Astrocyte (in vitro differentiated cells and primary cell): ENCODE results near the gene KMT2B. TPM values are rescaled to one million over a fixed set of nuclear protein-coding genes. Genes with fewer than 3 reads are reported as not detected.

Source experiments
- DNase-seq: peaks from one replicate; pipeline ENCODE4 v3.0.0-alpha.2; 2010; ENCODE audit warnings: low read depth
- FAIRE-seq: peaks from 2 replicates; lab custom pipeline; 2011; peaks lifted over from hg19 to GRCh38; lab: Jason Lieb, UNC
- H2AFZ ChIP-seq: 2 replicates; pipeline ENCODE4 v1.6.0; 2012; ENCODE audit warnings: low read depth, low read length, inconsistent platforms
- H3K27ac ChIP-seq: 2 replicates; pipeline ENCODE4 v1.5.1; 2011; ENCODE audit warnings: low read depth, low read length, inconsistent platforms
- H3K27me3 ChIP-seq: 2 replicates; pipeline ENCODE4 v1.6.0; 2011; ENCODE audit warnings: low read length, inconsistent platforms; ENCODE audit not compliant: insufficient read depth
- H3K36me3 ChIP-seq: 2 replicates; pipeline ENCODE4 v1.5.1; 2011; ENCODE audit warnings: low read length, inconsistent platforms; ENCODE audit not compliant: insufficient read depth
- H3K4me1 ChIP-seq: 2 replicates; pipeline ENCODE4 v1.5.1; 2011; ENCODE audit warnings: low read length, inconsistent platforms; ENCODE audit not compliant: insufficient read depth
- H3K4me2 ChIP-seq: 2 replicates; pipeline ENCODE4 v1.6.0; 2012; ENCODE audit warnings: low read length, inconsistent platforms
- H3K4me3 ChIP-seq: 2 replicates; pipeline ENCODE4 v1.5.1; 2011; ENCODE audit warnings: low read depth, mild to moderate bottlenecking, low read length, inconsistent platforms; ENCODE audit not compliant: insufficient read depth
- H3K79me2 ChIP-seq: 2 replicates; pipeline ENCODE4 v1.6.0; 2012; ENCODE audit warnings: mild to moderate bottlenecking, low read length, inconsistent platforms; ENCODE audit not compliant: insufficient read depth
- H3K9ac ChIP-seq: 2 replicates; pipeline ENCODE4 v1.6.0; 2012; ENCODE audit warnings: mild to moderate bottlenecking, low read length, inconsistent platforms
- H3K9me3 ChIP-seq: 2 replicates; pipeline ENCODE4 v1.5.1; 2012; ENCODE audit warnings: low read depth, mild to moderate bottlenecking, low read length, inconsistent platforms; ENCODE audit not compliant: insufficient read depth
- H4K20me1 ChIP-seq: 2 replicates; pipeline ENCODE4 v1.6.0; 2012; ENCODE audit warnings: low read length, inconsistent platforms; ENCODE audit not compliant: insufficient read depth
- H3K27ac Mint-ChIP-seq: one replicate; pipeline ENCODE4 v1.8.0; 2021; ENCODE audit warnings: mild to moderate bottlenecking, mixed read lengths; ENCODE audit not compliant: unreplicated experiment
- H3K27me3 Mint-ChIP-seq: one replicate; pipeline ENCODE4 v1.8.0; 2021; ENCODE audit warnings: low read depth, mixed read lengths; ENCODE audit not compliant: unreplicated experiment
- H3K36me3 Mint-ChIP-seq: one replicate; pipeline ENCODE4 v1.8.0; 2021; ENCODE audit warnings: low read depth, mixed read lengths; ENCODE audit not compliant: unreplicated experiment
- H3K4me1 Mint-ChIP-seq: one replicate; pipeline ENCODE4 v1.8.0; 2021; ENCODE audit warnings: low read depth, mixed read lengths; ENCODE audit not compliant: unreplicated experiment
- H3K4me3 Mint-ChIP-seq: one replicate; pipeline ENCODE4 v1.8.0; 2021; ENCODE audit warnings: mild to moderate bottlenecking, moderate library complexity, mixed read lengths; ENCODE audit not compliant: unreplicated experiment
- H3K9me3 Mint-ChIP-seq: one replicate; pipeline ENCODE4 v1.8.0; 2021; ENCODE audit warnings: mild to moderate bottlenecking, mixed read lengths; ENCODE audit not compliant: unreplicated experiment
- CTCF ChIP-seq: IDR thresholded peaks from 2 replicates; pipeline ENCODE4 v1.5.1; 2011; ENCODE audit warnings: low read depth, mild to moderate bottlenecking, inconsistent platforms, low read length, moderate library complexity; ENCODE audit not compliant: insufficient read depth
- EZH2 ChIP-seq: IDR thresholded peaks from 2 replicates; pipeline ENCODE4 v1.6.1; 2012; ENCODE audit warnings: mild to moderate bottlenecking, low read length, inconsistent platforms; ENCODE audit not compliant: insufficient read depth
- total RNA-seq: library from RNA; stranded (reverse); gene quantifications from 2 replicates; pipeline ENCODE4 v1.2.1, GENCODE V29; 2021

Gene KMT2B
- total RNA-seq, 1 donor from 2014 or later, result 28.7 TPM

GRCh38 chr19:35786299-35787160 is 68.7 kb downstream of the KMT2B start:
- no peak for DNase-seq
- FAIRE-seq, result no peak
- no peak overlapping the region for H3K4me2 ChIP-seq
- H3K4me1 ChIP-seq, result no peaks in the 10 kb centered on the region
- H3K4me3 ChIP-seq, result no peak overlapping the region
- Mint-ChIP-seq H3K9me3 (no peaks in the 10 kb centered on the region), H3K27ac (no peak overlapping the region), H3K27me3 (peaks cover 32% of the 10 kb centered on the region), H3K4me3 (no peak overlapping the region), H3K36me3 (peaks cover 7% of the 10 kb centered on the region), H3K4me1 (peaks cover 4% of the 10 kb centered on the region)
- no peaks in the 10 kb centered on the region for H4K20me1 ChIP-seq
- H3K36me3 ChIP-seq, result no peaks in the 10 kb centered on the region
- TF ChIP-seq EZH2, result no peak
- no peak for TF ChIP-seq CTCF
- H3K27ac ChIP-seq, result no peak overlapping the region
- H3K27me3 ChIP-seq, result no peaks in the 10 kb centered on the region
- no peaks in the 10 kb centered on the region for H3K9me3 ChIP-seq
- no peak overlapping the region for H3K9ac ChIP-seq
- H2AFZ ChIP-seq, result no peak overlapping the region
- no peaks in the 10 kb centered on the region for H3K79me2 ChIP-seq

GRCh38 chr19:35787227-35787799 is 69.5 kb downstream of the KMT2B start:
- no peak for FAIRE-seq
- peaks cover 6% of the 10 kb centered on the region for H3K36me3 Mint-ChIP-seq

More at GRCh38 chr19:35787227-35787799, 69.5 kb downstream of the KMT2B start:
- TF ChIP-seq CTCF (no peak), EZH2 (no peak)
- Histone ChIP-seq H3K79me2 (no peaks in the 10 kb centered on the region), H3K9me3 (no peaks in the 10 kb centered on the region), H3K9ac (no peak overlapping the region), H3K27ac (no peak overlapping the region), H2AFZ (no peak overlapping the region), H3K4me3 (no peak overlapping the region), H3K4me2 (no peak overlapping the region), H4K20me1 (no peaks in the 10 kb centered on the region), H3K4me1 (no peaks in the 10 kb centered on the region), H3K36me3 (no peaks in the 10 kb centered on the region), H3K27me3 (no peaks in the 10 kb centered on the region)
- DNase-seq, result no peak
- no peak overlapping the region for H3K27ac Mint-ChIP-seq
- H3K4me1 Mint-ChIP-seq, result peaks cover 4% of the 10 kb centered on the region
- no peaks in the 10 kb centered on the region for H3K9me3 Mint-ChIP-seq
- H3K4me3 Mint-ChIP-seq, result no peak overlapping the region
- H3K27me3 Mint-ChIP-seq, result peaks cover 31% of the 10 kb centered on the region

Other genes starting within 250 kb of the KMT2B start
- gene KRTDAP, start 227.5 kb upstream of the KMT2B start, total RNA-seq, result not detected in 2 replicates
- gene DMKN, start 204.4 kb upstream of the KMT2B start, total RNA-seq, result 50.7 and 56.9 TPM in 2 replicates
- gene SBSN, start 189.7 kb upstream of the KMT2B start, total RNA-seq, result 0.18 and 0.38 TPM in 2 replicates
- gene GAPDHS, start 184.5 kb upstream of the KMT2B start, total RNA-seq, result not detected in 2 replicates
- 68.2 and 69.3 TPM in 2 replicates for gene TMEM147, start 172.4 kb upstream of the KMT2B start, total RNA-seq
- not detected in 2 replicates for gene ATP4A, start 154.3 kb upstream of the KMT2B start, total RNA-seq
- not detected in 2 replicates for gene PMIS2, start 131.8 kb upstream of the KMT2B start, total RNA-seq
- 5.3 and 6.0 TPM in 2 replicates for gene HAUS5, start 105.3 kb upstream of the KMT2B start, total RNA-seq
- 102 and 106 TPM in 2 replicates for gene RBM42, start 89.0 kb upstream of the KMT2B start, total RNA-seq
- 0.45 TPM in 1 of 2 replicates, not detected in the other for gene ETV2, start 76.3 kb upstream of the KMT2B start, total RNA-seq
- gene COX6B1, start 69.7 kb upstream of the KMT2B start, total RNA-seq, result 326 and 344 TPM in 2 replicates
- 0.18 TPM in 1 of 2 replicates, not detected in the other for gene UPK1A, start 51.5 kb upstream of the KMT2B start, total RNA-seq
- not detected in 2 replicates for gene ZBTB32, start 13.4 kb upstream of the KMT2B start, total RNA-seq
- gene IGFLR1, start 24.4 kb downstream of the KMT2B start, total RNA-seq, result 2.0 and 2.4 TPM in 2 replicates
- gene U2AF1L4, start 27.4 kb downstream of the KMT2B start, total RNA-seq, result 15.7 and 16.6 TPM in 2 replicates
- 97.5 and 100 TPM in 2 replicates for gene PSENEN, start 27.6 kb downstream of the KMT2B start, total RNA-seq
- gene LIN37, start 30.6 kb downstream of the KMT2B start, total RNA-seq, result 12.7 and 15.6 TPM in 2 replicates
- 1.2 and 1.9 TPM in 2 replicates for gene HSPB6, start 39.0 kb downstream of the KMT2B start, total RNA-seq
- 32.9 and 35.6 TPM in 2 replicates for gene PROSER3, start 40.2 kb downstream of the KMT2B start, total RNA-seq
- 5.5 and 6.8 TPM in 2 replicates for gene ARHGAP33, start 57.6 kb downstream of the KMT2B start, total RNA-seq
- not detected in 2 replicates for gene PRODH2, start 94.8 kb downstream of the KMT2B start, total RNA-seq
- not detected in 2 replicates for gene NPHS1, start 134.5 kb downstream of the KMT2B start, total RNA-seq
- gene KIRREL2, start 138.9 kb downstream of the KMT2B start, total RNA-seq, result 0.12 and 0.18 TPM in 2 replicates
- gene APLP1, start 150.6 kb downstream of the KMT2B start, total RNA-seq, result 66.0 and 69.4 TPM in 2 replicates
- gene NFKBID, start 182.5 kb downstream of the KMT2B start, total RNA-seq, result 7.0 and 8.4 TPM in 2 replicates
- 1.8 and 2.1 TPM in 2 replicates for gene HCST, start 184.5 kb downstream of the KMT2B start, total RNA-seq
- gene TYROBP, start 190.3 kb downstream of the KMT2B start, total RNA-seq, result not detected in 2 replicates
- 15.1 and 15.3 TPM in 2 replicates for gene LRFN3, start 218.4 kb downstream of the KMT2B start, total RNA-seq